ENCODE measurements around the gene APOBR. TPM values are rescaled to one million over a fixed set of nuclear protein-coding genes. Genes with fewer than 3 reads are reported as not detected.

The APOBR gene
- total and polyA plus RNA-seq, 9 of the 15 experiments (the other 6 are each of a cell fraction or from before 2014, with no cell fraction given), result 0.08 to 6.1 (median 2.8) TPM; not detected in 1

- no TSS peak for BruUV-seq (replicated peaks)
- no peaks in the 10 kb centered on the region for H3K9me3 ChIP-seq (replicated peaks; ENCODE audit: control insufficient read depth, insufficient read depth, low read depth, low read length)
- H3K27me3 ChIP-seq (ENCODE audit: control insufficient read depth in 2 of 2, insufficient read depth in 2 of 2, low read length in 2 of 2), result peaks cover 0 to 11% of the 10 kb centered on the region in 2 experiments; a peak in 2 of 5 replicates
- no peak overlapping the region for H2AFZ ChIP-seq (ENCODE audit: low read depth, low read length)
- intact Hi-C loops (cut with micrococcal nuclease) (no loop called here), in situ Hi-C loops (cut with MboI) (loop anchor here (25.0 kb wide), 1 partner anchor 1713 kb away; no protein-coding TSS in a partner anchor)
- H4K20me1 ChIP-seq (replicated peaks; ENCODE audit: control insufficient read depth, insufficient read depth, low read length), result no peaks in the 10 kb centered on the region
- no peak for TF ChIP-seq ZC3H4 (CRISPR knock-in tag; IDR thresholded peaks at IDR 0.05; ENCODE audit: borderline replicate concordance)
- peak; percentile 87 for TF ChIP-seq ZNF121 (CRISPR knock-in tag; conservative IDR thresholded peaks at IDR 0.05)
- no peak for TF ChIP-seq GABPB1 (CRISPR knock-in tag; IDR thresholded peaks at IDR 0.05)
- TF ChIP-seq SRSF9 (IDR thresholded peaks at IDR 0.05; ENCODE audit: borderline replicate concordance, low read depth, low read length), result no peak
- TF ChIP-seq RFX1 (IDR thresholded peaks at IDR 0.05), result peak; percentile 77
- TF ChIP-seq MXI1 (IDR thresholded peaks at IDR 0.05; ENCODE audit: low read depth, low read length), result no peak
- no peak for TF ChIP-seq FOXP4 (CRISPR knock-in tag; IDR thresholded peaks at IDR 0.05; ENCODE audit: borderline replicate concordance)
- ChIA-PET CTCF (ENCODE audit: low intra/inter-chr PET ratio) (no interaction called here), POLR2A (interaction anchor here (1.1 kb wide), 1 partner anchor 13 kb away, joined by 4 read pairs; no protein-coding TSS in a partner anchor)
- no peak overlapping the region for H3K27ac ChIP-seq (ENCODE audit: extremely low read depth, low read depth, low read length)
- 54% methylated on average over 15 of the region's 15 CpGs for WGBS (ENCODE audit: insufficient coverage, low coverage, missing lambda C conversion rate)
- H3K36me3 ChIP-seq (ENCODE audit: control insufficient read depth, insufficient read depth, low read length), result no peaks in the 10 kb centered on the region
- no peaks in the 10 kb centered on the region; the same call in 2 of the 3 replicates for H3K79me2 ChIP-seq (ENCODE audit: control insufficient read depth, insufficient read depth, low read length)
- no peak overlapping the region for H3K9ac ChIP-seq (ENCODE audit: insufficient read depth in 1 of 2, low read depth in 2 of 2, low read length in 2 of 2)
- H3K4me2 ChIP-seq (ENCODE audit: insufficient read depth, low read length), result no peak overlapping the region
- FAIRE-seq, result no peak
- H3K4me1 ChIP-seq (replicated peaks in 1 of 2; ENCODE audit: control insufficient read depth in 2 of 2, insufficient read depth in 2 of 2, low read length in 2 of 2), result peaks cover 12 to 58% of the 10 kb centered on the region in 2 experiments; a peak in 4 of 5 replicates
- H3K4me3 ChIP-seq, result no peak overlapping the region
- no peak for DNase-seq (ENCODE audit: extremely low read depth in 1 of 4, low spot score in 3 of 4)
- no peaks in the 10 kb centered on the region for H3K9me1 ChIP-seq (ENCODE audit: control insufficient read depth, insufficient read depth, low read length)
- ATAC-seq, result no peak
These were observed 4.4 kb downstream of the APOBR start for GRCh38 chr16:28498666-28499381.
